H1 (cell line): ENCODE data around the gene EVI2B. TPM values are rescaled to one million over a fixed set of nuclear protein-coding genes. Genes with fewer than 3 reads are reported as not detected.

ENCODE experiments used
- CTCF ChIA-PET: fragments of 300-600 bp; sonication (Branson Sonifier 250); formaldehyde crosslinking; loops from one replicate; lab custom pipeline; 2021; ENCODE audit not compliant: partially characterized antibody; lab: Charles Lee
- POLR2A ChIA-PET: fragments of 300-600 bp; sonication (Branson Sonifier 250); formaldehyde crosslinking; loops from one replicate; lab custom pipeline; 2021; ENCODE audit warnings: inconsistent platforms; ENCODE audit not compliant: partially characterized antibody; lab: Charles Lee
- DNase-seq, 2 experiments: peaks; one replicate each; pipeline versions ENCODE4 v3.0.0 to v3.0.0-alpha.2; 2010 to 2022; ENCODE audit warnings: low spot score in 2 of 2, low read depth in 1 of 2, mixed read lengths in 1 of 2
- FAIRE-seq: peaks from 2 replicates; lab custom pipeline; 2011; peaks lifted over from hg19 to GRCh38; lab: Jason Lieb, UNC
- H2AFZ ChIP-seq: 2 replicates; pipeline ENCODE4 v1.8.1; 2012; ENCODE audit warnings: low read length, inconsistent platforms
- H2AK5ac ChIP-seq: 2 replicates; pipeline ENCODE4 v1.6.1; 2013; ENCODE audit warnings: low read depth, low read length
- H2BK120ac ChIP-seq: replicated peaks from 2 replicates; pipeline ENCODE3; 2013; ENCODE audit warnings: low read depth, low read length, inconsistent platforms
- H2BK12ac ChIP-seq: 2 replicates; pipeline ENCODE4 v1.6.1; 2013; ENCODE audit warnings: low read depth, low read length
- H2BK15ac ChIP-seq: 2 replicates; pipeline ENCODE4 v1.6.1; 2013; ENCODE audit warnings: low read length
- H2BK20ac ChIP-seq: 2 replicates; pipeline ENCODE4 v1.6.1; 2013; ENCODE audit warnings: low read length
- H2BK5ac ChIP-seq: 2 replicates; pipeline ENCODE4 v1.6.1; 2013; ENCODE audit warnings: low read depth, low read length
- H3K14ac ChIP-seq: 2 replicates; pipeline ENCODE4 v1.6.1; 2013; ENCODE audit warnings: inconsistent platforms; ENCODE audit not compliant: insufficient read length
- H3K18ac ChIP-seq: 2 replicates; pipeline ENCODE4 v1.6.1; 2013; ENCODE audit warnings: low read length; ENCODE audit errors: extremely low read depth
- H3K23ac ChIP-seq: 2 replicates; pipeline ENCODE4 v1.6.1; 2013; ENCODE audit warnings: inconsistent platforms; ENCODE audit not compliant: insufficient read length
- H3K23me2 ChIP-seq: 2 replicates; pipeline ENCODE4 v1.6.1; 2013; ENCODE audit warnings: low read depth, low read length
- H3K27ac ChIP-seq: 2 replicates; pipeline ENCODE4 v1.6.1; 2011; ENCODE audit warnings: low read depth, low read length, inconsistent platforms
- H3K27me3 ChIP-seq, 4 experiments: replicated peaks in 1 of 4; 1 replicate in 1 of 4; 2 replicates in 3 of 4; pipeline versions ENCODE4 v1.6.1 to v1.8.1; 2011 to 2013; ENCODE audit warnings: low read length in 3 of 4, mild to moderate bottlenecking in 3 of 4, inconsistent platforms in 2 of 4, mixed read lengths in 2 of 4, moderate library complexity in 1 of 4; ENCODE audit not compliant: control insufficient read depth in 3 of 4, insufficient read depth in 3 of 4; ENCODE audit errors: extremely low read depth in 1 of 4
- H3K36me3 ChIP-seq, 4 experiments: 2 replicates each; pipeline versions ENCODE4 v1.6.1 to v1.8.1; 2011 to 2013; ENCODE audit warnings: mild to moderate bottlenecking in 4 of 4, low read length in 3 of 4, moderate library complexity in 2 of 4, control low read depth in 1 of 4, inconsistent platforms in 1 of 4; ENCODE audit not compliant: insufficient read depth in 4 of 4, control insufficient read depth in 2 of 4
- H3K4ac ChIP-seq: replicated peaks from 2 replicates; pipeline ENCODE3; 2013; ENCODE audit warnings: low read length, low read depth, mixed read lengths, inconsistent platforms; ENCODE audit not compliant: insufficient read length
- H3K4me1 ChIP-seq, 4 experiments: replicated peaks in 1 of 4; 1 replicate in 1 of 4; 2 replicates in 3 of 4; pipeline versions ENCODE4 v1.6.1 to v1.8.1; 2011 to 2013; ENCODE audit warnings: low read length in 3 of 4, inconsistent platforms in 2 of 4, mixed read lengths in 1 of 4; ENCODE audit not compliant: insufficient read depth in 4 of 4, control insufficient read depth in 3 of 4
- H3K4me2 ChIP-seq, 2 experiments: 2 replicates each; pipeline versions ENCODE4 v1.6.1 to v1.8.1; 2011 to 2013; ENCODE audit warnings: low read depth in 2 of 2, low read length in 2 of 2, control low read depth in 1 of 2, inconsistent platforms in 1 of 2, mild to moderate bottlenecking in 1 of 2; ENCODE audit not compliant: insufficient read depth in 1 of 2
- H3K4me3 ChIP-seq, 4 experiments: fragments of 200-600, 300-600 bp in 1 of 4; sonication (generic), shearing (Covaris generic), sonication (Bioruptor Twin) in 1 of 4; 2 replicates each; pipeline versions ENCODE4 v1.5.1 to v1.8.1; 2011 to 2016; ENCODE audit warnings: low read length in 4 of 4, low read depth in 3 of 4, control low read depth in 2 of 4, inconsistent platforms in 2 of 4, mild to moderate bottlenecking in 2 of 4, mixed read lengths in 1 of 4, moderate library complexity in 1 of 4; ENCODE audit not compliant: insufficient read depth in 2 of 4; ENCODE audit errors: extremely low read depth in 1 of 4
- H3K56ac ChIP-seq: replicated peaks from 2 replicates; pipeline ENCODE3; 2013; ENCODE audit warnings: low read depth, mild to moderate bottlenecking, mixed read lengths, low read length, inconsistent platforms; ENCODE audit not compliant: insufficient read length
- H3K79me1 ChIP-seq: 2 replicates; pipeline ENCODE4 v1.6.1; 2013; ENCODE audit warnings: low read depth, low read length, control low read depth
- H3K79me2 ChIP-seq, 2 experiments: 2 replicates each; pipeline versions ENCODE4 v1.6.1 to v1.8.1; 2012 to 2013; ENCODE audit warnings: low read length in 2 of 2, mild to moderate bottlenecking in 2 of 2, inconsistent platforms in 1 of 2; ENCODE audit not compliant: insufficient read depth in 2 of 2, control insufficient read depth in 1 of 2
- H3K9ac ChIP-seq, 4 experiments: replicated peaks in 1 of 4; 1 replicate in 1 of 4; 2 replicates in 3 of 4; pipeline versions ENCODE4 v1.6.1 to v1.8.1; 2011 to 2013; ENCODE audit warnings: low read depth in 3 of 4, low read length in 3 of 4, control low read depth in 2 of 4, mild to moderate bottlenecking in 2 of 4, moderate library complexity in 2 of 4, inconsistent platforms in 1 of 4; ENCODE audit errors: extremely low read depth in 1 of 4
- H3K9me3 ChIP-seq, 2 experiments: 2 replicates each; pipeline versions ENCODE4 v1.6.1 to v1.8.1; 2012 to 2013; ENCODE audit warnings: mild to moderate bottlenecking in 2 of 2, moderate library complexity in 2 of 2, control low read depth in 1 of 2, inconsistent platforms in 1 of 2, low read depth in 1 of 2, low read length in 1 of 2, mixed read lengths in 1 of 2; ENCODE audit not compliant: insufficient read depth in 2 of 2
- H4K20me1 ChIP-seq, 2 experiments: replicated peaks in 1 of 2; 2 replicates each; pipeline versions ENCODE3 to v1.8.1; 2011 to 2013; ENCODE audit warnings: inconsistent platforms in 2 of 2, low read length in 2 of 2, mild to moderate bottlenecking in 1 of 2; ENCODE audit not compliant: insufficient read depth in 2 of 2, control insufficient read depth in 1 of 2
- H4K5ac ChIP-seq: 2 replicates; pipeline ENCODE4 v1.6.1; 2013; ENCODE audit warnings: low read length, low read depth, mixed read lengths, inconsistent platforms; ENCODE audit not compliant: insufficient read length
- H4K8ac ChIP-seq: 2 replicates; pipeline ENCODE4 v1.8.0; 2013; ENCODE audit warnings: mild to moderate bottlenecking, moderate library complexity, low read length, inconsistent platforms; ENCODE audit not compliant: insufficient read depth; ENCODE audit errors: extremely low read depth
- H4K91ac ChIP-seq: replicated peaks from 2 replicates; pipeline ENCODE3; 2013; ENCODE audit warnings: low read length, mixed read lengths, inconsistent platforms; ENCODE audit not compliant: insufficient read length
- ASH2L ChIP-seq: fragments of 200-600, 300-600 bp; sonication (generic); IDR thresholded peaks from one replicate; pipeline ENCODE4 v1.7.1; 2017; ENCODE audit warnings: low read length
- FOSL1 ChIP-seq: IDR thresholded peaks from 2 replicates; pipeline ENCODE4 v1.6.1; 2011; ENCODE audit warnings: mild to moderate bottlenecking, low read depth, low read length, moderate library complexity; ENCODE audit not compliant: insufficient read depth
- KDM5A ChIP-seq: fragments of 200-600 bp; IDR thresholded peaks from 2 replicates; pipeline ENCODE4 v1.7.1; 2012; ENCODE audit warnings: mild to moderate bottlenecking, low read length, inconsistent platforms, mixed read lengths
- NANOG ChIP-seq: IDR thresholded peaks from 2 replicates; pipeline ENCODE4 v1.6.1; 2011; ENCODE audit warnings: low read length, low read depth, mild to moderate bottlenecking, inconsistent platforms; ENCODE audit not compliant: insufficient read depth, poor library complexity, severe bottlenecking
- RAD21 ChIP-seq, 2 experiments: IDR thresholded peaks in 1 of 2; conservative IDR thresholded peaks in 1 of 2; 2 replicates each; pipeline ENCODE4 v1.6.1; 2011; ENCODE audit warnings: low read depth in 2 of 2, low read length in 2 of 2, improper control_type of control experiment in 1 of 2, inconsistent platforms in 1 of 2, mild to moderate bottlenecking in 1 of 2, moderate library complexity in 1 of 2
- RXRA ChIP-seq: IDR thresholded peaks from 2 replicates; pipeline ENCODE4 v1.6.1; 2011; ENCODE audit warnings: low read depth, mild to moderate bottlenecking, low read length, moderate library complexity; ENCODE audit not compliant: insufficient read depth
- SAP30 ChIP-seq: fragments of 300-600 bp; sonication (generic); IDR thresholded peaks from 2 replicates; pipeline ENCODE4 v1.7.1; 2012; ENCODE audit warnings: low read length, moderate library complexity, mild to moderate bottlenecking, inconsistent platforms; ENCODE audit not compliant: insufficient read depth, insufficient replicate concordance
- SIRT6 ChIP-seq: IDR thresholded peaks from one replicate; pipeline ENCODE4 v1.7.1; 2012; ENCODE audit warnings: low read length, inconsistent platforms
- SRF ChIP-seq: IDR thresholded peaks from 2 replicates; pipeline ENCODE4 v1.6.1; 2011; ENCODE audit warnings: mild to moderate bottlenecking, low read depth, low read length, moderate library complexity
- SUZ12 ChIP-seq: fragments of 200-600 bp; sonication (generic); IDR thresholded peaks from 2 replicates; pipeline ENCODE4 v1.6.1; 2012; ENCODE audit warnings: mild to moderate bottlenecking, inconsistent platforms, low read length, moderate library complexity, mixed read lengths
- TAF1 ChIP-seq: IDR thresholded peaks from 2 replicates; pipeline ENCODE4 v1.6.1; 2011; ENCODE audit warnings: mild to moderate bottlenecking, low read depth, low read length
- WGBS, 2 experiments: shearing (Covaris generic) in 1 of 2; methylation state at CpG; one replicate each; pipeline versions ENCODE4 v1.1.6 to v1.1.7; 2013 to 2015; ENCODE audit warnings: low lambda C conversion rate in 2 of 2, mixed read lengths in 2 of 2, inconsistent platforms in 1 of 2, low coverage in 1 of 2, missing lambda C conversion rate in 1 of 2; ENCODE audit not compliant: insufficient replicate concordance in 2 of 2, insufficient coverage in 1 of 2, insufficient read length in 1 of 2; ENCODE audit errors: extremely low coverage in 1 of 2, missing lambda C conversion rate in 1 of 2; 5-methylcytosine and 5-hydroxymethylcytosine counted together
- polyA plus RNA-seq, 7 experiments: library from polyadenylated mRNA; depleted of rRNA in 3 of 7; stranded (reverse) in 5 of 7; unstranded in 2 of 7; fragments of >200 nt in 5 of 7; fragments of 200-250 nt in 2 of 7; gene quantifications; 1 replicate in 5 of 7; 2 replicates in 1 of 7; 4 replicates in 1 of 7; pipeline versions ENCODE4 v1.2.1 to v1.2.3, GENCODE V29; 2011 to 2013; ENCODE audit warnings: missing spikeins in 2 of 7, mixed read lengths in 2 of 7
- total RNA-seq: library from RNA; stranded (reverse); fragmentation: NEBNext Ultra II Directional; extraction: Animal tissue kit (Norgen Biotek cat#: 25700); gene quantifications from 2 replicates; pipeline ENCODE4 v1.2.1, GENCODE V29; 2021
- TF ChIP-seq, protein P1 (sequence below): IDR thresholded peaks from 2 replicates; pipeline ENCODE4 v1.6.1; 2012; ENCODE audit warnings: inconsistent platforms

The EVI2B gene
- total and polyA plus RNA-seq, 2 of the 8 experiments (the other 6 are each of a cell fraction or from before 2014, with no cell fraction given) = not detected

DNA sequence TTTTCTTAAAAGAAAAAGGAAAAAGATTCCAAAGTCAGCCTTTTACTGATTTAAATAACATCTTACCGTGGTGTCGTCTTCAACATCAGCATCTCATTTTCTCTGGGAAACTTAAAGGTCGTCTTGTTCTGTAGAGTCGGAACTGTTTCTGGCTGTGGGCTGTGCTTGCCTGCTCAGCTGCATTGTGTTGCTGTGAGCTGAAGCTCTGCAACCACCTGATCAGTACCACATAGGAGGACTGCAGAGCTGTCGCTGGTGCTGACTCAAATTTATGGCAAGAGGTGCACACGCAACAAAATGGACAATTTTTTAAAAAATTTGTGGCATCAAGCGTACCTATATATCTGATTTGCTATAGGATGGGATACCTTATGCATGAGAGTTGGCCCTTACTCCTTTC lies 16.8 kb downstream of the EVI2B start, which contains the start of gene OMG:
OMG (minus strand) TSS at position 150 of the 400 bp plus-strand sequence. CDS start 908 bp downstream, outside the sequence.
- Histone ChIP-seq H4K20me1 (no peaks in the 10 kb centered on the region), H4K5ac (no peak within 1 kb of the TSS), H2BK120ac (no peak within 1 kb of the TSS), H3K27ac (no peak within 1 kb of the TSS), H3K79me1 (no peaks in the 10 kb centered on the region), H2BK20ac (no peak within 1 kb of the TSS), H4K91ac (no peak within 1 kb of the TSS), H3K4me3 (no peak within 1 kb of the TSS), H3K23ac (no peak within 1 kb of the TSS), H3K9me3 (peaks cover 0 to 5% of the 10 kb centered on the region in 2 experiments; a peak in 1 of 4 replicates), H3K79me2 (no peaks in the 10 kb centered on the region), H3K23me2 (no peaks in the 10 kb centered on the region), H2BK12ac (no peak within 1 kb of the TSS), H3K36me3 (no peaks in the 10 kb centered on the region), H3K56ac (no peak within 1 kb of the TSS), H3K4me2 (no peak within 1 kb of the TSS), H2AK5ac (no peak within 1 kb of the TSS), H3K14ac (no peak within 1 kb of the TSS), H3K4me1 (peaks cover 0 to 3% (median 0%) of the 10 kb centered on the region in 4 experiments; a peak in 1 of 7 replicates), H3K18ac (no peak within 1 kb of the TSS), H2BK5ac (no peak within 1 kb of the TSS), H3K4ac (peak within 1 kb of the TSS; percentile 72), H2BK15ac (no peak within 1 kb of the TSS), H4K8ac (no peak within 1 kb of the TSS), H3K9ac (no peak within 1 kb of the TSS), H2AFZ (no peak within 1 kb of the TSS), H3K27me3 (no peaks in the 10 kb centered on the region)
- DNase-seq = no peak
- ChIA-PET POLR2A (no interaction called here), CTCF (no interaction called here)
- FAIRE-seq = no peak
- WGBS, 2 experiments = 84% methylated on average over 7 of the region's 7 CpGs; no CpG with 5 or more reads in 1 of the 2 experiments
- TF ChIP-seq SAP30 (no peak), SRF (no peak), SIRT6 (no peak), ASH2L (no peak), KDM5A (no peak), RXRA (no peak), RAD21 (IDR thresholded peaks at IDR 0.05 in 1 of 2, conservative IDR thresholded peaks at IDR 0.05 in 1 of 2; ENCODE audit: low read depth in 2 of 2, low read length in 2 of 2) (no peak), TAF1 (no peak), NANOG (no peak), SUZ12 (no peak), FOSL1 (no peak)
- TF ChIP-seq, protein P1, sequence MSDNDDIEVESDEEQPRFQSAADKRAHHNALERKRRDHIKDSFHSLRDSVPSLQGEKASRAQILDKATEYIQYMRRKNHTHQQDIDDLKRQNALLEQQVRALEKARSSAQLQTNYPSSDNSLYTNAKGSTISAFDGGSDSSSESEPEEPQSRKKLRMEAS = no peak
